Gastroesophageal sphincter (tissue), 3 donors: ENCODE measurements around the gene MYO1D.

Experiments used
- EP300 ChIP-seq: sonication (generic); formaldehyde crosslinking; IDR thresholded peaks from one replicate; pipeline ENCODE4 v1.6.1; 2017; ENCODE audit warnings: antibody characterized with exemption, mild to moderate bottlenecking
- POLR2A ChIP-seq, 2 donors: fragments of 450-650 bp; IDR thresholded peaks; one replicate each; pipeline ENCODE4 v1.6.1; 2017; ENCODE audit warnings: antibody characterized with exemption in 2 of 2, mild to moderate bottlenecking in 2 of 2, moderate library complexity in 1 of 2
- TF ChIP-seq, protein P1 (sequence below), 4 experiments: fragments of 200-600 bp in 2 of 4; fragments of 450-650 bp in 2 of 4; sonication (generic) in 1 of 4; IDR thresholded peaks; one replicate each; pipeline ENCODE4 v1.5.1; 2017 to 2019; ENCODE audit warnings: antibody characterized with exemption in 4 of 4, mild to moderate bottlenecking in 2 of 4, moderate library complexity in 2 of 4

DNA sequence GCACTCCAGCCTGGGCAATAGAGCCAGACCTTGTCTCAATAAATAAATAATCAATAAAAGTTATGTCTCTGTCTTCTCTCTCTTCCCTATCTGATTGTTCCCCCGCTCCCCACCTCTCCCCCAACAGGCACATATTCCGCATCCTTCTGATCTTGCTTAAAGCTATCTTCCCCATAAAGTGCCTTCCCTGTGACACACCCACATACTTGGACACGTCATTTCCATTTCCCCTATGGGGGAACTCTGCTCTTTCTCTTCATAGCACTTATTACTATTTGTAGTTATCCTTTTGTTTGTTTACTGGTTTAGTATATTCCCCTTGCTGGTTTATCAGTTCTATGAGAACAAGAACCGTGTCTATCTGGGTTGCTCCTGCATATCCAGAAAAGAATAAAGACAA is 14.9 kb downstream of the MYO1D start:
- TF ChIP-seq, protein P1, sequence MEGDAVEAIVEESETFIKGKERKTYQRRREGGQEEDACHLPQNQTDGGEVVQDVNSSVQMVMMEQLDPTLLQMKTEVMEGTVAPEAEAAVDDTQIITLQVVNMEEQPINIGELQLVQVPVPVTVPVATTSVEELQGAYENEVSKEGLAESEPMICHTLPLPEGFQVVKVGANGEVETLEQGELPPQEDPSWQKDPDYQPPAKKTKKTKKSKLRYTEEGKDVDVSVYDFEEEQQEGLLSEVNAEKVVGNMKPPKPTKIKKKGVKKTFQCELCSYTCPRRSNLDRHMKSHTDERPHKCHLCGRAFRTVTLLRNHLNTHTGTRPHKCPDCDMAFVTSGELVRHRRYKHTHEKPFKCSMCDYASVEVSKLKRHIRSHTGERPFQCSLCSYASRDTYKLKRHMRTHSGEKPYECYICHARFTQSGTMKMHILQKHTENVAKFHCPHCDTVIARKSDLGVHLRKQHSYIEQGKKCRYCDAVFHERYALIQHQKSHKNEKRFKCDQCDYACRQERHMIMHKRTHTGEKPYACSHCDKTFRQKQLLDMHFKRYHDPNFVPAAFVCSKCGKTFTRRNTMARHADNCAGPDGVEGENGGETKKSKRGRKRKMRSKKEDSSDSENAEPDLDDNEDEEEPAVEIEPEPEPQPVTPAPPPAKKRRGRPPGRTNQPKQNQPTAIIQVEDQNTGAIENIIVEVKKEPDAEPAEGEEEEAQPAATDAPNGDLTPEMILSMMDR (IDR thresholded peaks at IDR 0.05) = no peak
- no peak for TF ChIP-seq POLR2A (IDR thresholded peaks at IDR 0.05)
- TF ChIP-seq EP300 = no peak
